IPS-15b (cell line): ENCODE data around the gene NIPA2.

Experiments
- H3K27me3 ChIP-seq: one replicate; pipeline ENCODE4 v1.6.1; 2013; ENCODE audit warnings: low read length; ENCODE audit not compliant: control insufficient read depth, insufficient read depth
- H3K36me3 ChIP-seq: one replicate; pipeline ENCODE4 v1.6.1; 2013; ENCODE audit warnings: low read length; ENCODE audit not compliant: control insufficient read depth, insufficient read depth
- H3K4me1 ChIP-seq: one replicate; pipeline ENCODE4 v1.6.1; 2013; ENCODE audit warnings: mild to moderate bottlenecking, low read length; ENCODE audit not compliant: control insufficient read depth, insufficient read depth
- H3K4me3 ChIP-seq: one replicate; pipeline ENCODE4 v1.5.1; 2013; ENCODE audit warnings: low read depth, low read length
- H3K9ac ChIP-seq: one replicate; pipeline ENCODE4 v1.6.1; 2013; ENCODE audit warnings: low read depth, mild to moderate bottlenecking, low read length
- H3K9me3 ChIP-seq: one replicate; pipeline ENCODE4 v1.6.1; 2013; ENCODE audit warnings: mild to moderate bottlenecking, low read length; ENCODE audit not compliant: control insufficient read depth, insufficient read depth

Gene NIPA2

DNA sequence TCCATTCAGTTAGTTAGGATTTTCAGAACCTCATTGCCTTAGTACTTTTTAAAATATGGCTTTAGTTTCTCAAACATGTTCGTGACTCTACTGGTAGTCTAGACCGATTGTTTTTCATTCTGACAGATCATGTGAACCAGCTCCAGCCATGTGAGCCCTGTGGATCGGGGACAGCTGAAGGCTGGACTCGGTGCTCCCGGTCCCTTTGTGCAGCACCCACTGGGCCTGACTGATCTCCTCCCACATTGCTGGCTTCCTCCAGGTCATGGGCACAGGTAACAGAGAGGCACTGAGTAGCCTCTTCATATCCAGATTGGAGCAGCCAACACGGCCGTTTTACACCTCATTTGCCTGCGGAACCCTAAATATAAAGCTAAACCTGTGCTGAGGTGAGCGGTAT, 30.5 kb downstream of the NIPA2 start:
- Histone ChIP-seq H3K36me3 (peaks cover 7% of the 10 kb centered on the region), H3K4me3 (no peak overlapping the region), H3K4me1 (peaks cover 2% of the 10 kb centered on the region), H3K27me3 (no peaks in the 10 kb centered on the region), H3K9me3 (no peaks in the 10 kb centered on the region), H3K9ac (no peak overlapping the region)

DNA sequence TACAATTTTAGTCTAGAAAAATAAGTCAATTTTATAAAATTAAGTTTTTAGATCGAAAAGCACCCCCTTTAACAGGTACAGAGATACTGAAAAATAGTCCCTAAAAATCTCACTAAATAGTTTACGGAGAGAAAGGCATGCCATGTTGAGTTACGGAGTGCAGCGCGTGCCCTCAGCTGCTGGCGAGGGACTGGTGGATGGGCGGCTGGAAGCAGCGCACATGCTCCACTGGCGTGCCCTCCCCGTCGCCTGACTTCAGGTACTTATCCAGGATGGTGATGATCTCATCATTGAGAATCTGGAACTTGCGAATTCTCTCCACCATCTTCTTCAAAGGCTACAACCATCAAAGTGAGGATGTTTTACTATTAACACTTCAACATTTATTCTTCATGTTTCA, 31.4 kb downstream of the NIPA2 start:
- Histone ChIP-seq H3K9ac (no peak overlapping the region), H3K4me3 (no peak overlapping the region), H3K9me3 (no peaks in the 10 kb centered on the region), H3K4me1 (peaks cover 2% of the 10 kb centered on the region), H3K27me3 (no peaks in the 10 kb centered on the region), H3K36me3 (peaks cover 7% of the 10 kb centered on the region)

DNA sequence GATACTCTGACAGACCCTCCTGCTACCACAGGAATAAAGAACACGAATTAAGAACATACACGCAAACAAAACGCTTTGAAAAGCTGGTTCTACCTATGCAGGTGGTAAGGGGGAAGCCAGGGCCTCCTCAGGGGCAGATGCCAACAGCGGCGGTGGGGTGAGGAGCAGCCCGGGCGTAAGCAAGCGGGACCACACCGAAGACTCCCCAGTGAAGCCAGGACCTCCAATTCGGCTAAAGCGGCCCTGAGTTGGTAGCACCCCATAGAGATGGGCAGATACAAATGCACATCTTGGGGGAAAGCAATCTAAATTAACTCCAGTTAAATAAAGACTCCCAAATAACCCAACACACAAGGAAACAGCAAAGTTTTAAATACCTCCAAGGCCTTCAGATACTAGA, 32.4 kb downstream of the NIPA2 start:
- Histone ChIP-seq H3K27me3 (no peaks in the 10 kb centered on the region), H3K9me3 (no peaks in the 10 kb centered on the region), H3K4me1 (peaks cover 2% of the 10 kb centered on the region), H3K9ac (no peak overlapping the region), H3K4me3 (no peak overlapping the region), H3K36me3 (peaks cover 7% of the 10 kb centered on the region)

DNA sequence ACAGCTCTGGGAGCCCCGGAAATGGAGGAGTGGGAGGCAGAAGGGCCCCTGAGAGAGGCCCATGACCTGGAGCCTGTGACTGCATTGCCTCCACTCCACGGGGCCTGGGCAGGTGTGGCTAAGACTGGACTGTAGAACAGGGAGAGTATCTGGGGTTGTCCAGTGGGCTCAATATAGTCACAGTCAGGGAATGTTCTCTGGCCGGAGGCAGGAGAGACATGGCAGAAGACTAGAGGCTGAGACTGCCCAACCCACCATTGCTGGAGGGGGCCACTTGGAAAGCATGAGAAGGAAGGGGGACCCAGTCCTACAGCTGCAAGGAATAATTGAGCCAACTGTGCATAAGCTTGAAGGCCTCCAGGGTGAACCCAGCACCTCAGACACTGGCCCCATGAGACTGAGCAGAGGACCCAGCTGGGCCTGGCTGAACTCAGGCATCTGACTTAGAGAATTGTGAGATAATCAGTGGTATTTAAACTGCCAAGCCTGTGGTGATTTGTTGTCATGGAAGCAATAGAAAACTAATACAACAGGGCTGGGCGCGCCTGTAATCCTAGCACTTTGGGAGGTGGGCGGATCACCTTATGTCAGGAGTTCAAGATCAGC, 33.1 kb downstream of the NIPA2 start:
- H3K4me1 ChIP-seq = peaks cover 2% of the 10 kb centered on the region
- no peaks in the 10 kb centered on the region for H3K9me3 ChIP-seq
- H3K9ac ChIP-seq = no peak overlapping the region
- H3K36me3 ChIP-seq = peaks cover 7% of the 10 kb centered on the region
- H3K27me3 ChIP-seq = no peaks in the 10 kb centered on the region
- no peak overlapping the region for H3K4me3 ChIP-seq

DNA sequence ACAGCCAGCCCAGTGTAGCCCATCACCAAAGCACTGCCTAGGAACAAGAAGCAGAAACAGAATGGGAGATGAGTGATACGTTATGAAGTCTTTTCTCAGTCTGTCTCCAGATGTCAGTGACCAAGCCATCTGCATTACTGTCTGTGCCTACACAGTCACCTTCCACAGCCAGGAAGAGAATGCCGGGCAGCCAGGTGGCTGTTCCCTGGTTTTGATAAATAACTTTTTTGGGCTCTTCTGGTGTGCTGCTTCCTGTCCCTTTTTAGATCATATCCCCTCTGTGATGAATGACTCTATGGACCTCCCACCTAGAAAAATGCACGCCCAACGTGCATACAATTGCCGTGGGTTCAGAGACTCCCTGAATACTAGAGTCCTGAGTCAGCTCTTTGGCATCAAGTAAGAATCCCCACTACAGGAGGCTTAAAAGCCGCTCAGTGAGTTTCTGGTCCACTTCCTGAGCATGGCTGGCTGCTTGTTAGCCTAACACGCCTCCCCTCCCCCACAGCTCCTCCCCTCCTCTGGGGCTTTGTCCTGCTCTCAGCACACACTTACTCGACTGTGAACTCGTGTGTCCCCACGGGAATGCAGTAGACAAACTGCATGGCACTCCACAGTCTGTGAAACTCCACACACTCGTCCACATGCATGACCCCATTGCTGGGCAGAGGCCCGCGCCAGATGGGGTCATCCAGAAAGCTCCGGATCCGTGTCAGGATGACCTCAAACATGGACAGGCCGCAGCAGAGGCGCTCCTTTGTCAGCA, 34.7 kb downstream of the NIPA2 start:
- H3K9me3 ChIP-seq = no peaks in the 10 kb centered on the region
- no peaks in the 10 kb centered on the region for H3K27me3 ChIP-seq
- peaks cover 2% of the 10 kb centered on the region for H3K4me1 ChIP-seq
- no peak overlapping the region for H3K9ac ChIP-seq
- H3K36me3 ChIP-seq = peaks cover 14% of the 10 kb centered on the region
- H3K4me3 ChIP-seq = no peak overlapping the region

DNA sequence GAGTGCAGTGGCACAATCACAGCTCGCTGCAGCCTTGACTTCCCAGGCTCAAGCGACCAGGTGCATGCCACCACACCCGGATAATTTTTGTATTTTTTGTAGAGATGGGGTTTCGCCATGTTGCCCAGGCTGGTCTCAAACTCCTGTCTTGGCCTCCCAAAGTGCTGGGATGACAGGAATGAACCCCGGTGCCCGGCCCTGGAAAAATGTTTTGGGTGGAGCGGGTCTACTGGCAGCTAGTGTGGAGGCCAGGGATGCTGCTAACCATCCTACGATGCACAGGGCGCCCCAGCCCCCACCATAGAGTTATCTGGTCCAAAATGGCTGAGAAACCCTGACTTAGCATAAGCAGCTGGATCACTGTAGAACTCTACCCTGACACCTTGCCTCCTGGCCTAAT, 35.4 kb downstream of the NIPA2 start:
- Histone ChIP-seq H3K4me3 (no peak overlapping the region), H3K9me3 (no peaks in the 10 kb centered on the region), H3K9ac (no peak overlapping the region), H3K27me3 (no peaks in the 10 kb centered on the region), H3K36me3 (peaks cover 13% of the 10 kb centered on the region), H3K4me1 (peaks cover 2% of the 10 kb centered on the region)

DNA sequence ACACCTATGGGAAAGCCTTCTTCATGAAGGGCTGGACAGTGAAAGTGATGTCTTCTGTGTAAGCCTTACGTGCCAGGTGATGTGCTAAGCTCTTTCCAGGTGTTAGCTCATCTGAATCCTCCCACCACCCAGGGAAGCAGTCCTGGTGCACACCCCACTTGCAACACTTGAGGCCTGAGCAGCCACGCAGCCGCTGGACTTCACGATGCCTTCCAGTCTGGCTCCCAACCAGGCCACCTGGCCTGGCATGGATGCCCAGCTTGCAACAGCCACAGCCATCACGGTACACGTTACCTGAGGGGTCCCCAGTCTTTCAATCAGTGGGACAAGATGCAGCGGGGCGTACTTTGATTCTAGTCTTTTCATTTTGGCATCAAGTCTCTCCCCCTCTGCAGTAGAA, 35.8 kb downstream of the NIPA2 start:
- H3K36me3 ChIP-seq = peaks cover 12% of the 10 kb centered on the region
- H3K27me3 ChIP-seq = no peaks in the 10 kb centered on the region
- H3K4me3 ChIP-seq = no peak overlapping the region
- H3K9me3 ChIP-seq = no peaks in the 10 kb centered on the region
- H3K9ac ChIP-seq = no peak overlapping the region
- H3K4me1 ChIP-seq = peaks cover 2% of the 10 kb centered on the region

DNA sequence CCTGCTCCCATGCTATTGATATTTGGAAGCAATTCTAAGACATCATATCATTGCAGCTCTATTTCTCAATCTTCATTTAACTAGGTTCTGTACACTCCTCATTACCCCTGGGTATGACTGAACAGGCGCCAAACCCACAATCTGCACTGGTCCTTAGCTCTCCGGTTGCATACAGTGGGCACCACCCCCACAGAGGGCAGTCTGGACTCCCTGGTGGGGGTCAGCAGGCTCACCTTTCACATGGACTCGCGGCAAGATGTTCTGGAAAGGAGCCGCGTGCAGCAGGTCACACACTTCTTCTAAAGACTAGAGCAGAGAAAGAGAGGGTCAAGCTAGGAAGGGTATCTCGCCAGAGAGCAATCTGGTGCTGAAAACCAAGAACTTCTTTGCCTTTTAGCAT, 36.5 kb downstream of the NIPA2 start:
- Histone ChIP-seq H3K36me3 (peaks cover 12% of the 10 kb centered on the region), H3K4me3 (no peak overlapping the region), H3K9me3 (no peaks in the 10 kb centered on the region), H3K4me1 (peaks cover 2% of the 10 kb centered on the region), H3K9ac (no peak overlapping the region), H3K27me3 (no peaks in the 10 kb centered on the region)

DNA sequence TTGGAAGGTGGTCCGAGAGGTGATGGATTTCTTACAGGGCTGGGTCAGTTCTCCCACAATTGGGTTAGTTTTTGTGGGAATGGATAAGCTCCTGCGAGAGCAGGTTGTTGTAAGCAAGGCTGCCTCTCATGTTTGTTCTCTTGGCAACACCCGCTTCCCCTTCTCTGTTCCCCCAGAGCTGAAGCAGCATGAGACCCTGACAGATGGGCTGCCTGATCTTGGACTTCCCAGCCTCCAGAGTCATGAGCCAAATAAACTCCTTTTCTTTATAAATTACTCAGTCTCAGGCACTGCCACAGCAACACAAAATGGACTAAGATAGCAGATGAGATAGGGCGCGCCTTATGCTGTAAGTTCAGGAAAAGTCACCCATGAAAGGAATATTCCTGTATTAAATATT, 38.7 kb downstream of the NIPA2 start:
- Histone ChIP-seq H3K36me3 (peaks cover 15% of the 10 kb centered on the region), H3K9ac (no peak overlapping the region)

DNA sequence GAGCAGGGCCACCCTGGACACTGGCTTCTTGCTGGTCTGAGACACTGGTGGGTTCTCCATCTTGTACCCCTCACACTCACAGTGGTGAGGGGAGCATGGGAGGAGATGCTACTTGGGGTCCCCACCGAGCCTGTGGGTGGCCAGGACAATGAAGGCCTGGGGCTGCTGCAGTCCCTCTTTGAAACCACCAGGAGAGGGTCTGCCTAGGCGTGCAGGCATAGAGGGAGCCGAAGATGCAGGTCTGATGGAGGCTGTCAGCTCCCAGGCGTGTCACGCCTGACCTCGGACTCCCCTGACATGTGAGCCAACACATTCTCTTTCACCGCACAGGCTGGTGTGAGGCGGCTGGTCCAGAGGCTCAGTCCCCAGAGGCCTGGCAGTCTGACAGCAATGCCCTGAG, 39.1 kb downstream of the NIPA2 start:
- H3K9me3 ChIP-seq = no peaks in the 10 kb centered on the region
- peaks cover 2% of the 10 kb centered on the region for H3K4me1 ChIP-seq
- H3K4me3 ChIP-seq = no peak overlapping the region
- no peaks in the 10 kb centered on the region for H3K27me3 ChIP-seq
- H3K36me3 ChIP-seq = peaks cover 15% of the 10 kb centered on the region
- no peak overlapping the region for H3K9ac ChIP-seq

More for the DNA sequence above, 38.7 kb downstream of the NIPA2 start:
- Histone ChIP-seq H3K9me3 (no peaks in the 10 kb centered on the region), H3K27me3 (no peaks in the 10 kb centered on the region), H3K4me3 (no peak overlapping the region), H3K4me1 (peaks cover 2% of the 10 kb centered on the region)

DNA sequence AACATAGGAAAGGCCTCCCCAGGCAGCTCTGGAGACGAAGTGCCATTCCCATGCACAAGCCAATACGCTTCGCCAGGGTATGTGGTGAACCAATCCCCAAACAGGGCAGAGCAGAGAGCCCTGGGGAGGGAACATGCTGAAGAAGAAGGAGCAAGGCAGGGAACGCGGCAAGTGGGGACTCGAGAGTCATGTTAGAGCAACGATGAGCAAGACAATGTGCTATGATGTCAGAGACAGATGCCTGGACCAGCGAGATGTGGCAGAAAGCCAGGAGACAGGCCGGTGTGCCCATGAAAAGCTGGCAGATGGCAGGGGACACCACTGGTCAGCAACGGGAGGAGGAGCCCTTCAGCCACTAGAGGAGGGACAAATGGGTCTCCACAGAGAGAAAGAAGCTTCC, 39.6 kb downstream of the NIPA2 start:
- Histone ChIP-seq H3K9me3 (no peaks in the 10 kb centered on the region), H3K4me1 (peaks cover 2% of the 10 kb centered on the region), H3K9ac (no peak overlapping the region), H3K4me3 (no peak overlapping the region), H3K36me3 (peaks cover 15% of the 10 kb centered on the region), H3K27me3 (no peaks in the 10 kb centered on the region)
